Measurements from ENCODE around the gene LINGO3.
"Not testable (repeated sequence)": the region's sequence is repeated elsewhere in the genome, so short reads cannot be mapped to it uniquely, and the experiment has no call there.

Gene LINGO3, protein sequence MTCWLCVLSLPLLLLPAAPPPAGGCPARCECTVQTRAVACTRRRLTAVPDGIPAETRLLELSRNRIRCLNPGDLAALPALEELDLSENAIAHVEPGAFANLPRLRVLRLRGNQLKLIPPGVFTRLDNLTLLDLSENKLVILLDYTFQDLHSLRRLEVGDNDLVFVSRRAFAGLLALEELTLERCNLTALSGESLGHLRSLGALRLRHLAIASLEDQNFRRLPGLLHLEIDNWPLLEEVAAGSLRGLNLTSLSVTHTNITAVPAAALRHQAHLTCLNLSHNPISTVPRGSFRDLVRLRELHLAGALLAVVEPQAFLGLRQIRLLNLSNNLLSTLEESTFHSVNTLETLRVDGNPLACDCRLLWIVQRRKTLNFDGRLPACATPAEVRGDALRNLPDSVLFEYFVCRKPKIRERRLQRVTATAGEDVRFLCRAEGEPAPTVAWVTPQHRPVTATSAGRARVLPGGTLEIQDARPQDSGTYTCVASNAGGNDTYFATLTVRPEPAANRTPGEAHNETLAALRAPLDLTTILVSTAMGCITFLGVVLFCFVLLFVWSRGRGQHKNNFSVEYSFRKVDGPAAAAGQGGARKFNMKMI

DNA sequence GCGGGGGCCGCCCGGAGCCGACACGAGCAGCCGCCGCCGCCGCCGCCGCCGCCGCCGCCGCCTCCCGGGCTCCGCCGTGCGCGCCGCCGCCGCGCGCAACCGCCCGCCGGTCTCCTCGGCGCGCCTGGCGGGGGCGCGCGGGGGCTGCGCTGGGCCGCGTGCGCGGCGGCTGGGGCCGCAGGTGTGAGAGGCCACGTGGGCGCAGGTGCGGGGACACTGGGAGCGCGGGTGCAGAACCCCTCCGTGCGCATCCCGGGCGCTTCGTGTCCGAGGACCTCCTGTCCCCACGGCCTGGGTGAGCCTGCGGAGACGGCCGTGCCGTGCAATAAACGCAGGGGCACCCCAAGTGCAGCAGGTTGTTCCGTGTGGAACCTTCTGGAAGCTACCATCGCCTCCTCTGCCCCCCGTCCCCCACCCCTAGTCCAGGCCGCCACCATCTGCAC is at the start of gene LINGO3:
TSS of gene LINGO3 (minus strand) at position 41 of the 443 bp plus-strand sequence. CDS start 16,378 bp downstream, outside the sequence.
- no peak for DNase-seq

DNA sequence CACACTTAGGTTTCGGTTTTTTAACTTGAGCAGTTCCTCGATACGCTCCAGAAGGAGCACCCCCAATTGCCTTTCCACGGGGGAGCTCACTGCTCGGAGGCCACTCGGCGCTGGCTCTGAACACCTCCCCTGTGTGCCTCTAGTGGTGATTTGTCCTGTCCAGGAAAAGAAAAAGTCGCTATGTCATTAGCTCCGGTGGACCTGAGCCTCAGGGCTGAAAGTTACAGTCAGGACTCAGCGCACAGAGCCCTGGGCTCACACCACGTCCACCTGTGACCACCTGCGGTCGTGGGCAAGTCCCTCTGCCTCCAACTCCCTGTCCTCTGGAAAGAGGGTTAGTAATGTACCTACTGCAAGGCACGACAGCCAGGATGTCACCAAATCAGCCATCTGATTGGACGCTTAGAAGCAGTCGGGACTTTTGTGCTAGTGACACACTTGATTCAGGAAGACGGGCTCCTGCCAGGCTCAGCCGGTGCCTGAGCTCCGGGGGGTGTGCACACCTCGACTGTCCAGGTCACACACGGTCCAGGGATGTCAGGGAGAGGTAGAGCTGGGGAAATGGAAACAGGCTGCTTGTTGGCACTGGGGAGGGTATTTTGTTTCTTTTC is 48.2 kb upstream of the LINGO3 start:
- DNase-seq, result no peak

DNA sequence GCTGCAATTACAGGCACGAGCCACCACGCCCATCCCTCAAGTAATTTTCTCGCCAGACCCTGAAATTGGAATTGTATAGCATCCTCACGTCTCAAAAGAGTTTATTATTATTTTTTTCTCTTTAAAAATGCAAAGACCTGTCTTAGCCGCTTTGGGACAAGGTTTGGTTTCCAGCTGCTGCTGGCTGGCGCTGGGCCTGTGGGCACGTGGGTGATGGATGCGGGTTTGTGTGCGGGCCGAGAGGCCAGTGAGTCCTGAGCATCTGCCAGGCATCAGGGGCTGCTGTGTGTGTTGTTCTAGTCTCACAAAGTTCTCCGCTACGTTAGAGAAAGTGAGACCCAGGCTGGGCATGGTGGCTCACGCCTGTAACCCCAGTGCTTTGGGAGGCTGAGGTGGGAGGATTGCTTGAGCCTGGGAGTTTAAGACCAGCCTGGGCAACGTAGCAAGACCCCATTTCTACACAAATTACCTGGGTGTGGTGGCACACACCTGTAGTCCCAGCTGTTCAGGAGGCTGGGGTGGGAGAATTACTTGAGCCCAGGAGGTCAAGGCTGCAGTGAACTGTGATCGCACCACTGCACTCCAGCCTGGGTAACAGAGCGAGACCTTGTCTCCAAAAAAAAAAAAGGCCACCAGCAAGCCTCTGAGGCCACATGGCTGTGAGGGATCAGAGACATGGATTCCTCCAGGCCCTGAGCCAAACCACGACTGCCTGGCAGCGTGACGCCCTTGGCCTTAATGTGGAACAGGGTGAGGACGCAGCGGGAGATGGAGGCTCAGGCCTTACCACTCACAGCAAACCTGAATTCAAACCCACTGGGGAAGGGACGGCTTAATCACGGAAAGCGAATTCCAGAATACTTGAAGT is 47.4 kb upstream of the LINGO3 start:
- no peak for DNase-seq

DNA sequence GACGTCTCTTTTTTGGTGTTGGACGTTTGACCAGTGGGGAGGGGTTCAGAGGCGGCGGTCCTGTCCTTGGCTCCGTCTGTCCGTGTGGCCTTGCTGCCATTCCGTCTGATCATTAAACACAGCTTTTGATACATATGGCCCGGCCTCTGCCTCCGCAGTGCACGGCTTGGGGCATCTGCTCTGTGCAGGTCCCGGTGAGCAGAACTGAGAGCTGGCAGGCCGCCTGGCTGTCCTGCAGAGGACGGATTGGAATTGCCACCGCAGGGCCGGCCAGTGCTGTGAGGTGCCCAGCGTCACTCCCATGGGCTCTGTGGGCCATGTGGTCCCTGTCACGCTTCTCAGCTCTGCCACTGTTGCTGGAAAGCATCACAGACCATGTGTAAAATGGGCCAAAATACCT is 46.7 kb upstream of the LINGO3 start:
- no peak for DNase-seq

DNA sequence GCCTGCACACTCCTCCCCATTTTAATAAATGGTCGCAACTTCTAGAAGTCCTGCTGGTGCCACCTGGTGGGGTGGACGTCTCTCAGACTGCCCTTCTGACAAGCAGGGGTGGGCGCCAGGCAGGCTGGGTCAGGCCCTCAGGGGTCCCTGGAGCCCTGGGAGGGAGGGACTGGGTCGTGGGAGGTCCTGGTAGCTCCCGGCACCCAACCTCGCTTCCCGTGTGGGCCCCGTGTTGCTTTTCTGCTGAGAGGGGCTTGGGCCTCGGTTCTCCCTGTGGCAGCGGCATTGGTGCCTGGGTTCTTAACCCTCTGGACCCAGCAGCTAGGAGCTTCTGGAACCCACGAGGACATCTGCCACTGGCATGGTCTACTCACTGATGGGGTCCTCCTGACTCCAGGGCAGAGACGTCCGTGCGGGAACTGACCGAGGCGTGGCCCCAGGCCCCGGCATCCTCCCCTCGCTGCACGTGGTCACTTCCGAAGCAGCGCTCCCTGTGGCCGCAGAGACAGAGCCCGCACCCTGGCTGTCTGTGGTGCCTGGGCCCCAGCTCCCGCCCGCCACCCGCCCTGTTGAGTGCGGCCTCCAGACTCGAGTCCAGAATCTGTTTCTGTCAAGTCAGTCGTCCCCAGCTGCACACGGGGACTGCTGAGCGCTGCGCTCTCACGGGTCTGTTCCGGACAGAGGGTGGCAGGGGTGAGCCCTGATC is 46.1 kb upstream of the LINGO3 start:
- no peak for DNase-seq

DNA sequence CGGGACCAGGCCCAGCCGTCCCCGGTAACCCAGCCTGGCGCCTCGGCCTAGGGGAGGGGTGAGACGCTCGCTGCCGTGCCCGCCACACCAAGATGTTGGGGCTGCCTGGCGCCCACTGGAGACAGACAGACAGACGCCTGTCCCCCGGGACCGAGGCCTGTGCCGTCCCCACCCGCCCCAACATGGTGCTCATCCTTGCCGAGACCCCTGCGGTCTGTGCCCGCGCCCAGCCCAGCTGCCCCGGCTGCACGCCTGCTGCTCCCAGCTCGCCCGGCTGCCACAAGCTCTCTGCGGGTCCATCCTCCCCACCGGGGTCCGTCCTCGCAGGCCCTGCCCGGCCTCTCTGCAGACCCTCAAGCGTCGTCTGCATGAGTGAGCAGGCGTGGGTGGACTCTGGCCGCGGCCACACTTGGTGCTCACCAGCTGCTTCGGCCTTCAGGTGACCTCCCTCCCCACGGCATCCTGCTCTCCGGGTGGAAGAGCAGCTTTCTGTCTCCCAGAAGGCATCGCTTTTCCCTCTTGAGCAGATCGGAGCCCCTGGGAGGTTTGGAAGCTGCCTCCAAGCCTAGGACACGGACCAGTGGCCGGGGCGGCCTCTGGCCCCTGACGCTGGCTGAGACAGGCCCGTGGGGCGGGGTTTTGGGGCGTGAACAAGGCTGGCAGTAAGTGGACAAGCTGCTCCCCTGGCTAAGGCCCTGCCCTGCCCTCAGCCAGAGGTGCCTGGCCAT is 45.4 kb upstream of the LINGO3 start:
- DNase-seq, result no peak

DNA sequence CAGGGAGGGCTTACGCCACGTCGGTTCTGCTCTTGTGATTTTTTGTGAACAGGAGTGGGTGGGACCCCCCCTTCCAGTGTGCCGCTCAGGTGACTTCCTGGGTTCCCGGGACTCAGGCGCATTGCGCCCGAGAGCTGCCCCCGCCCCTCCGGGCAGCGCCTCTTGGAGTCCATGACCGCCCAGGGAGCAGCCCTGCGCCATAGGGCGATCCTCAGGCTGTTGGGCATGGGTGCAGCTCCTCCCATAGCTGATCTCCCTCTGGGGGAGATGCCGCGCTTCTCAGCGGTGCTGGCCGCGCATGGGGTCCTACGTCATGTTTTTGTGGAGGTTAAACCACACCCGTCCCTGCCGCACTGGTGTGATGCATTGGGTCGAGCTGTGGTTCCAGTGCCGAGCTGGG is 44.2 kb upstream of the LINGO3 start:
- DNase-seq, result no peak

DNA sequence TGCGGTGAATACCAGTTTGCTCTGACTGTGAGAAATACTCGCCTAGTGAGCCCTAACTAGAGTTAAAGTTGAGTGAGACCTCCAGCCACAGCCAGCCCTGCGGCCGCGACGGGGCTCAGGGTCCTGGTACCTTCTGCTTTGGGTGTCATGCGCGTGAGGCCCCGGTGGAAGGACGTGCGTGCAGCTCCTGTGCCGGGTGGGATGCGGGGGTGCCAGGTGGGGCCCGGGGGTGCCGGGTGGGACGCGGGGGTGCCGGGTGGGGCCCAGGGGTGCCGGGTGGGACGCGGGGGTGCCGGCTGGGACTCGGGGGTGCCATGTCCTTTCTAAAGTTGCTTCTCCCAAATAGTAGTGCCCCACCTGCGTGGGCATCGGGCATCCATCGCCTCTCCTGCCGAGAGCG is 43.6 kb upstream of the LINGO3 start:
- no peak for DNase-seq

DNA sequence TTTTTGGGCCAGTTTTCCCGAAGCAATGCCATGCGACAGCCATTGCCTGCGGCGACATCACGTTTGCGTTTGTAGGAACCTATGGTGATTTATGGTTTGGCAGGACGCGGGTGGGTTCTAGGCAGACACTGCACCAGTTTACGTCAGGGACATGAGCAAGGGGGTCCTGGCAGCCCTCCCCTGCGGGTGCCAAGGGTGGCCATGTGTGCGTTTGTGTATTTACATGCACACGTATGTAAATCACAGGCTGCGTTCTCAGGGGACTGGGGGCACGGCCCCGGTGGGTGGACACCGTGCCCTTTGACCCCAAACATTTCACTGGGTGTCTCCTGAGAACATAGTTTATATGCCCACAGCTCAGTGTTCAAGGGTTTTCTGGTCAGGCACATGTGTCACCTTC is 42.7 kb upstream of the LINGO3 start:
- no peak for DNase-seq

DNA sequence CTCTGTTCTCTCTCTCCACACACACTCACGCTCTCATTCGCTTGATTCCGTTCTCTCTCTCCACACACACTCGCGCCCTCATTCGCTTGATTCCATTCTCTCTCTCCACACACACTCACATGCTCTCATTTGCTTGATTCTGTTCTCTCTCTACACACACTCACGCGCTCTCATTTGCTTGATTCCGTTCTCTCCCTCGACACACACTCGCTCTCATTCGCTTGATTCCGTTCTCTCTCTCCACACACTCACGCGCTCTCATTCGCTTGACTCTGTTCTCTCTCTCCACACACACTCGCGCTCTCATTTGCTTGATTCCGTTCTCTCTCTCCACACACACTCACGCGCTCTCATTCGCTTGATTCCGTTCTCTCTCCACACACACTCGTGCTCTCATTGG is 41.9 kb upstream of the LINGO3 start:
- not testable (repeated sequence) for DNase-seq

DNA sequence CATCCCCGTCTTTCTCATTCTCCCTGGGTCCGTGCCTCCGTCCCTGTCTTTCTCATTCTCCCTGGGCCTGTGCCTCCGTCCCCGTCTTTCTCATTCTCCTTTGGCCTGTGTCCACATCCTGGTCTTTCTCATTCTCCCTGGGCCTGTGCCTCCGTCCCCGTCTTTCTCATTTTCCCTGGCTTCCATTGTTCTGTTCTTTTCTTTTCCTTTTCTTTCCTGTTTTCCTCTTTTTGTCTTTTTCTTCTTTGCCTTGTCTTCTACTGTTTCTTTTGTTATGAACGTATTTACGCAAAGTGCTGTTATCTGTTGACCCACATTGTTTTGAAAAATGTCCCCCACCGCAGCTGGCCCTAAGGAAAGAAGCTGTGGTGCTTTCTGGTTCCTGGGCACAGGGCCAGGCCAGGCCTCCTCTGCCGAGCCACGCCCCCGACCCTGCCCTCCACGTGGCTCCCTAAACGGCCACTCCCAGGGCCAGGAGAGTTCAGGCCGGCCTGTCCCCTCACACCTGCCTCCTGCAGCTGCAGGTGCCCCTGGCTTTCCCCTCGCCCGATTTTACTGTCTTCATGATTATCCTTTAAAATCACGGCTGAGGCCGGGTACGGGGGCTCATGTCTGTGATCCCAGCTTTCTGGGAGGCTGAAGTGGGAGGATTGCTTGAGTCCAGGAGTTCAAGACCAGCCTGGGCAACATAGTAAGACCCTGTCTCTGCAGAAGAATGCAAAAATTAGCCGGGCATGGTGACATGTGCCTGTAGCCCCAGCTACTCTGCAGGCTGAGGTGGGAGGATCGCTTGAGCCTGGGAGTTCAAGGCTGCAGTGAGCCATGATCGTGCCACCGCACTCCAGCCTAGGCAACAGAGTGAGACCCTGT is 38.1 kb upstream of the LINGO3 start:
- DNase-seq, result no peak

DNA sequence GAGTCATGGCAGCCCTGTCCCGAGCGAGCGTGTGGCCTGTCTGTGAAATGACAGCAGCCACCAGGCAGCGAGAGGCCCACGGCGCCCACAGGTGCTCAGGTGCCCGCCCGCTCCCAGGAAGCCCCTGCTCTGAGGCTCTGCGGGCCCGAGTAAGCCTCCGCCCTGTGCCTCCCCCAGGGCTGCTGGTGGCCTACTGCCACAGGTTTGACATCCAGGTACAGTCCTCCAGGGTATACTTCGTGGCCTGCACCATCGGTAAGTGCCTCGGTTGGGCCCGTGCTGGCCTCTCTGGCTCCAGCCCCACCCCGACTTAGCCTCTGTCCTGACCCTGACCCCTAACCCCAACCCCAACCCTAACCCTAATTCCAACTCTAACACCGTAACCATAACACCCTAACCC is 37.1 kb upstream of the LINGO3 start:
- no peak for DNase-seq

DNA sequence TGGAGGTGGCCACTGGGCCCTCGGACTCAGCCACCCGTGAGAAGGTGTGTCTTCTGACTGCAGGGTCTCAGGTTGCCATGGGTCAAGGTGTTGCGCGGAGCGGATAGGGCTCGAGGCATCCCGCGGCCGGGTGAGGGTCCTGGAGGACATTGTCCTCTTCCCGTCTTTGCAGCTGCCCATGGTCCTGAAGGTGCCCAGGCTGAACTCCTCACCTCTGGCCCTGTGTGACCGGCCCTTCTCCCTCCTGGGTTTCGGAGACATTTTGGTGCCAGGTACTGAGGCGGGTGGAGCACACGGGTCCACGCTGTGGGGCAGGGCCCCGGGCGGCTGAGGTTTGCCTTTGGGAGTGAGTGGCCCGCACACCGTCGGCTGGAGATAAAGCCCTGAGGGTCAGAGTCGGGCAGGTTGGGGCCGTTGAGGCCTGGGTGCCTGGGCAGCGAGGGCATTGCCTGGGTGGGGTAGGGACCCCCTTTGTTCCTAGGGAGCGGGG is 36.5 kb upstream of the LINGO3 start:
- DNase-seq, result no peak

DNA sequence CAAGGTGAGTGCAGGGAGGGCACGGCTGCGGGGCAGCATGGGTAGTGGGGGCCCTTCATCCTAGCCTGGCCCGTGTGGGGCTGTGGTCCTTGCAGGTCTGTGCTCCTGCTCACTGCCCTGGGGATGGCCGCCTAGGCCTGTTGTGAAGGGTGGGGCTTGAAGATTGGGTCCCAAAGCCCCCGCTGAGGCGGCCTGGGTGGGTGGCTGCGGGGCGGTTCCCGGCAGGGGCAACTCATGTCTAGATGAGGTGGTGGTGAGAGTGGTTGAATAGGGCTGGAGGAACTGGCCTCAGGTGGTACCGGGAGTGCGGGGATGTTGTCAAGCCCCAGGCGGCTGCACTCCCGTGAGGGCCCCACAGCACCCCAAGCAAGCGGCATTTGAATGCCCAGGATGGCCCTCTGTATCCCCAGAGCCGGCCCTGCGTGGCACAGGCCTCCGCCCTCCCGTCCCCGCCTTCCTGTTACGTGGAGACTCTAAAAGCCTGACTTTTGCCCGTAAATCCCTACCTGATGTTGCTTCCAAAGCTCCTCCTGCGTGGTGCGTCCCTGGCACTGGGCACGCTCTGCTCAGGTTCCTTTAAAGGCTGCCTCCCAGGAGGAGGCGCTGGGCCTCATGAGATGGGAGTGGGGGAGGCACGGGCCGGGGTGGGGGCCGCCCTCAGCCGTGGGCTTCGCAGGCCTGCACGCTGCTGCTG is 35.5 kb upstream of the LINGO3 start:
- DNase-seq, result no peak

DNA sequence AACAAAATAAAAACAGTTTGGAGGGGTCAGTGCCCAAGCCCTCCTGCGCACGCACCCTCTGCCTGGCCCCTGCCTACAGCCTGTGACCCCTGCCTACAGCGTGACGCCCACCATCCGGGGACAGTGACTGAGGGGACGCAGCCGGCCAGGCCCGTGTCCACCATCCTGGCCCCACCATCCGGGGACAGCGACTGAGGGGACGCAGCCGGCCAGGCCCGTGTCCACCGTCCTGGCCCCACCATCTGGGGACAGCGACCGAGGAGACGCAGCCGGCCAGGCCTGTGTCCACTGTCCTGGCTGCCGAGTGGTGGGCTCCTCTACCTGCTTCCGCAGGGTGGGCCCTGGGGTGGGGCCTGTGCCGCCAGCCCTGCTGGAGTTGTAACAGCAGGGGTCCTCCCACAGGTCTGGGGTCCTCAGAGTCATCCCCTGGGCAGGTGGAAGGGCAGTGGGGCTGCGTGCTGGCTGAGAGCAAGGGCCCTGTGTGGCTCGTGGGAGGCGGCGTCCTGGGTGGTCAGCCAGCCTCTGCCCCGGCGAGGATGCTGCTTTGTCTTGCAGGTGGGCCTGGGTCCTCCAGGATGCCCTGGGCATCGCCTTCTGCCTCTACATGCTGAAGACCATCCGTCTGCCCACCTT is 34.8 kb upstream of the LINGO3 start:
- no peak for DNase-seq

DNA sequence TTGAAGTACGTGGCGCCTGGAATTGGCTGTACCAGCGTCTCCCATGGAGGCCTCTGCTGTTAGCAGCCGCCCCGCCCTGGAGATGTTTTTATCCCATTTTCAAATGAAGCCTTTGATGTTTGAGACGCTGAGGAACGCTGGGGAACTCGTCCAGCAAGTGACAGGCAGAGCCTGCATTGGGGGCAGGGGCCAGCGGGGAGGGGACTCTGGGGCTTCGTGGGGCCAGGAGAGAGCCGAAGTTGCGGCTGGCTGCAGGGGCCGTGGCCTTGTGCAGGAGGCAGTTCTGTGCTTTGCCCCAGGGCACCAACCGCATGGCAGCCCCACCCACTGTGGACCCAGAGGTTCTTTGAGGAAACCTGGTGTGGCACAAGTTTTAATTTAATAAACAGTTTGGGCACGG is 34.0 kb upstream of the LINGO3 start:
- no peak for DNase-seq

DNA sequence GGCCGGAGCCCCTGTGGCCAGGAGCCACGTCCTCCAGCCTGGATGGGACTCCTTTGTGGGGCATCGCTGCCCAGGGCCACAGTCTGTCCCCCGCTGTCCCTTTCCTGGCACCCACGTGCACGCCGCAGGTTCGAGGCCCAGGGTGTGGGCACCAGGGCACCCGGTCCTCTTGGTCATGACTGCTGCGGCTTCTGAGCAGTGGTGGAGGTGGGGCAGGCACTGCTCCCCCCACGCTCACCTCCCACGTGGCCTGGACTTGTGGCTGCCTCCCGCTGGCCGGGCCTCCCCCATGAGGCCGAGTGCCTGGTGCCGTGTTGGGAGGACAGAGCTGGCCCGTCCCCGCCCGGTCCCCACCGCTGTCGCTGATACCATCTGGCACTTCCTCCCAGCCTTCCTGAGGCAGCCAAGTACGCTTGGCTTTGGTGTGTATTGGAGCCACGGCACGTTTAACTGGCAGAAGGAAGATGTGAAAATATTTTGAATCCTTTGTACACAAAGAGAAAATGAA is 33.3 kb upstream of the LINGO3 start:
- no peak for DNase-seq

DNA sequence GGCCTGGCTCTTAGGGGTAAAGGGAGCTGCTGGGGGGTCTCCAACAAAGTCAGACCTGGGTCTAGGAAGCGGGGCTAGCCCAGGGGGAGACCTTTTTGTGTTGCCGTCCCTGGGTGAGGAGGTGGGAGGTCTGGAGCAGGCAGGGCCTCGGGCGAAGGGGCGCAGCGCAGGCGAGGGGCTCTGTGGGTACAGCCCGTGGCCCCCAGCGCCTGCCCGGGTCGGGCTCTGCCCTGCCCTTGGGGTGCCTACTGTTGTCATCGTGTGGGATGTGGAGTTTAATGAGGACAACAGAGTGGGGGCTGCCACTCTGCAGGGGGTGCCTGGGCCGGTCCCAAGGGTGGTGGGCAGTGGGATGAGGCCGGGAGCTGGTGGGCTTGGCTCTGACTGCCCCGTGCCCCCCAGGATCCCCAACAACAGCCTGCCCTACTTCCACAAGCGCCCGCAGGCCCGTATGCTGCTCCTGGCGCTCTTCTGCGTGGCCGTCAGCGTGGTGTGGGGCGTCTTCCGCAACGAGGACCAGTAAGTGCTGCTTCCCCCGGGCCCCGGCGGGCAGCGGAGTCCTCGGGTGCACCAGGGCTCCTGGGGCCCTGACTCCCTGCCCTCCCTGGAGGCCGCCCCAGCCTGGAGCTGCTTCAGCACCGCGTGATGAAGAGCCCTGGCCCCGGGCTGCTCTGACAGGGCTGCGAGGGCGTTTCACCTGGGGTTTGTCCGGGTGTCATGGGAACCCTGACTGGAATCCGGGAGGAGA is 32.7 kb upstream of the LINGO3 start:
- no peak for DNase-seq
